GM18909 (cell line): Measurements from ENCODE around the gene TMEM176A.
"Not testable (repeated sequence)": the region's sequence is repeated elsewhere in the genome, so short reads cannot be mapped to it uniquely, and the experiment has no call there.

Source experiments
- ATAC-seq: cut with Tn5 transposase; IDR thresholded peaks from one replicate; pipeline ENCODE4 v1.9.1; 2021; ENCODE audit warnings: mild to moderate bottlenecking; ENCODE audit not compliant: unreplicated experiment, poor library complexity

Gene TMEM176A

GRCh38 chr7:150800581-150801241 lies at the start of gene TMEM176A:
Gene TMEM176A, plus strand, starts transcription at chr7:150800769. Its CDS starts 782 bp downstream, at chr7:150801551.
- ATAC-seq, result no peak

GRCh38 chr7:150751702-150752101 lies 48.9 kb upstream of the TMEM176A start:
- ATAC-seq, result no peak

- ATAC-seq, result no peak
Measured at GRCh38 chr7:150753239-150753638, 47.3 kb upstream of the TMEM176A start.

GRCh38 chr7:150753826-150754603 lies 46.6 kb upstream of the TMEM176A start:
- ATAC-seq, result no peak

- no peak for ATAC-seq
Measured at GRCh38 chr7:150754951-150755350, 45.6 kb upstream of the TMEM176A start.

- ATAC-seq, result no peak
Measured at GRCh38 chr7:150755473-150756099, 45.0 kb upstream of the TMEM176A start.

- ATAC-seq, result no peak
Measured at GRCh38 chr7:150756166-150756565, 44.4 kb upstream of the TMEM176A start.

GRCh38 chr7:150756858-150757257 lies 43.7 kb upstream of the TMEM176A start:
- no peak for ATAC-seq

- ATAC-seq, result no peak
Measured at GRCh38 chr7:150759479-150759878, 41.1 kb upstream of the TMEM176A start.

GRCh38 chr7:150766334-150766709 lies 34.2 kb upstream of the TMEM176A start:
- ATAC-seq, result no peak

- no peak for ATAC-seq
Measured at GRCh38 chr7:150769768-150770167, 30.8 kb upstream of the TMEM176A start.

- ATAC-seq, result not testable (repeated sequence)
Measured at GRCh38 chr7:150774131-150774530, 26.4 kb upstream of the TMEM176A start.

- ATAC-seq, result no peak
Measured at GRCh38 chr7:150778014-150778737, 22.4 kb upstream of the TMEM176A start.

- ATAC-seq, result no peak
Measured at GRCh38 chr7:150778738-150779301, 21.7 kb upstream of the TMEM176A start.

- no peak for ATAC-seq
Measured at GRCh38 chr7:150780292-150780691, 20.3 kb upstream of the TMEM176A start.

GRCh38 chr7:150781103-150781502 lies 19.5 kb upstream of the TMEM176A start:
- ATAC-seq, result no peak

GRCh38 chr7:150781961-150782360 lies 18.6 kb upstream of the TMEM176A start:
- ATAC-seq, result no peak

GRCh38 chr7:150784120-150784736 lies 16.3 kb upstream of the TMEM176A start:
- ATAC-seq, result no peak

- ATAC-seq, result no peak
Measured at GRCh38 chr7:150784954-150785353, 15.6 kb upstream of the TMEM176A start.
